ENCODE results near the gene IGF2R.

DNA sequence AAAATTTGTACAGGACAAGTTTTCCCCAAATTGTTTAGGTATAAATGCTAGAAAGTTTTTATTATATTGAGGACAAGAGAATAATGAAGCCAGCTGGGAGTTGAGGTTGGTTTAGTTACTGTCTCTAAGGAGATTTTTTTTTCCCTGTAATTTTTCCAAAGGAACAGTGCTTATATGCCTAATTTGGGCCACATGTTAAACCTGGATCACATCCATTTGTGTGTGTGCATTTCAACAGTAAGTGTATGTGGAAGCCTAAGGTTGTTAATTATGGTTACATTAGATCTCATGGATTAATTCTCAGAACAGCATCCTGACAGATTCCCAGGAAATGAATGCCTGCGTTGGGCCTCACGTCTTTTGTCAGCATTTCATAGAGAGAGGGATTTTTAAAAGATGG is 4.5 kb downstream of the IGF2R start:
- TF ChIP-seq CTCF (IDR thresholded peaks at IDR 0.05) (no peak), POLR2A (IDR thresholded peaks at IDR 0.05) (no peak), POLR2AphosphoS5 (IDR thresholded peaks at IDR 0.05) (no peak)
